H1 (cell line): ENCODE measurements around the gene NR1D2. TPM values are rescaled to one million over a fixed set of nuclear protein-coding genes. Genes with fewer than 3 reads are reported as not detected.
A peak's percentile ranks its signal among the peaks of the same experiment; 100 is the strongest.

Source experiments
- CTCF ChIA-PET: fragments of 300-600 bp; sonication (Branson Sonifier 250); formaldehyde crosslinking; loops from one replicate; lab custom pipeline; 2021; ENCODE audit not compliant: partially characterized antibody; lab: Charles Lee
- POLR2A ChIA-PET: fragments of 300-600 bp; sonication (Branson Sonifier 250); formaldehyde crosslinking; loops from one replicate; lab custom pipeline; 2021; ENCODE audit warnings: inconsistent platforms; ENCODE audit not compliant: partially characterized antibody; lab: Charles Lee
- DNase-seq, 2 experiments: peaks; one replicate each; pipeline versions ENCODE4 v3.0.0 to v3.0.0-alpha.2; 2010 to 2022; ENCODE audit warnings: low spot score in 2 of 2, low read depth in 1 of 2, mixed read lengths in 1 of 2
- FAIRE-seq: peaks from 2 replicates; lab custom pipeline; 2011; peaks lifted over from hg19 to GRCh38; lab: Jason Lieb, UNC
- H2AFZ ChIP-seq: 2 replicates; pipeline ENCODE4 v1.8.1; 2012; ENCODE audit warnings: low read length, inconsistent platforms
- H2AK5ac ChIP-seq: 2 replicates; pipeline ENCODE4 v1.6.1; 2013; ENCODE audit warnings: low read depth, low read length
- H2BK120ac ChIP-seq: replicated peaks from 2 replicates; pipeline ENCODE3; 2013; ENCODE audit warnings: low read depth, low read length, inconsistent platforms
- H2BK12ac ChIP-seq: 2 replicates; pipeline ENCODE4 v1.6.1; 2013; ENCODE audit warnings: low read depth, low read length
- H2BK15ac ChIP-seq: 2 replicates; pipeline ENCODE4 v1.6.1; 2013; ENCODE audit warnings: low read length
- H2BK20ac ChIP-seq: 2 replicates; pipeline ENCODE4 v1.6.1; 2013; ENCODE audit warnings: low read length
- H2BK5ac ChIP-seq: 2 replicates; pipeline ENCODE4 v1.6.1; 2013; ENCODE audit warnings: low read depth, low read length
- H3K14ac ChIP-seq: 2 replicates; pipeline ENCODE4 v1.6.1; 2013; ENCODE audit warnings: inconsistent platforms; ENCODE audit not compliant: insufficient read length
- H3K18ac ChIP-seq: 2 replicates; pipeline ENCODE4 v1.6.1; 2013; ENCODE audit warnings: low read length; ENCODE audit errors: extremely low read depth
- H3K23ac ChIP-seq: 2 replicates; pipeline ENCODE4 v1.6.1; 2013; ENCODE audit warnings: inconsistent platforms; ENCODE audit not compliant: insufficient read length
- H3K23me2 ChIP-seq: 2 replicates; pipeline ENCODE4 v1.6.1; 2013; ENCODE audit warnings: low read depth, low read length
- H3K27ac ChIP-seq: 2 replicates; pipeline ENCODE4 v1.6.1; 2011; ENCODE audit warnings: low read depth, low read length, inconsistent platforms
- H3K27me3 ChIP-seq, 4 experiments: replicated peaks in 1 of 4; 1 replicate in 1 of 4; 2 replicates in 3 of 4; pipeline versions ENCODE4 v1.6.1 to v1.8.1; 2011 to 2013; ENCODE audit warnings: low read length in 3 of 4, mild to moderate bottlenecking in 3 of 4, inconsistent platforms in 2 of 4, mixed read lengths in 2 of 4, moderate library complexity in 1 of 4; ENCODE audit not compliant: control insufficient read depth in 3 of 4, insufficient read depth in 3 of 4; ENCODE audit errors: extremely low read depth in 1 of 4
- H3K36me3 ChIP-seq, 4 experiments: 2 replicates each; pipeline versions ENCODE4 v1.6.1 to v1.8.1; 2011 to 2013; ENCODE audit warnings: mild to moderate bottlenecking in 4 of 4, low read length in 3 of 4, moderate library complexity in 2 of 4, control low read depth in 1 of 4, inconsistent platforms in 1 of 4; ENCODE audit not compliant: insufficient read depth in 4 of 4, control insufficient read depth in 2 of 4
- H3K4ac ChIP-seq: replicated peaks from 2 replicates; pipeline ENCODE3; 2013; ENCODE audit warnings: low read length, low read depth, mixed read lengths, inconsistent platforms; ENCODE audit not compliant: insufficient read length
- H3K4me1 ChIP-seq, 4 experiments: replicated peaks in 1 of 4; 1 replicate in 1 of 4; 2 replicates in 3 of 4; pipeline versions ENCODE4 v1.6.1 to v1.8.1; 2011 to 2013; ENCODE audit warnings: low read length in 3 of 4, inconsistent platforms in 2 of 4, mixed read lengths in 1 of 4; ENCODE audit not compliant: insufficient read depth in 4 of 4, control insufficient read depth in 3 of 4
- H3K4me2 ChIP-seq, 2 experiments: 2 replicates each; pipeline versions ENCODE4 v1.6.1 to v1.8.1; 2011 to 2013; ENCODE audit warnings: low read depth in 2 of 2, low read length in 2 of 2, control low read depth in 1 of 2, inconsistent platforms in 1 of 2, mild to moderate bottlenecking in 1 of 2; ENCODE audit not compliant: insufficient read depth in 1 of 2
- H3K4me3 ChIP-seq, 4 experiments: fragments of 200-600, 300-600 bp in 1 of 4; sonication (generic), shearing (Covaris generic), sonication (Bioruptor Twin) in 1 of 4; 2 replicates each; pipeline versions ENCODE4 v1.5.1 to v1.8.1; 2011 to 2016; ENCODE audit warnings: low read length in 4 of 4, low read depth in 3 of 4, control low read depth in 2 of 4, inconsistent platforms in 2 of 4, mild to moderate bottlenecking in 2 of 4, mixed read lengths in 1 of 4, moderate library complexity in 1 of 4; ENCODE audit not compliant: insufficient read depth in 2 of 4; ENCODE audit errors: extremely low read depth in 1 of 4
- H3K56ac ChIP-seq: replicated peaks from 2 replicates; pipeline ENCODE3; 2013; ENCODE audit warnings: low read depth, mild to moderate bottlenecking, mixed read lengths, low read length, inconsistent platforms; ENCODE audit not compliant: insufficient read length
- H3K79me1 ChIP-seq: 2 replicates; pipeline ENCODE4 v1.6.1; 2013; ENCODE audit warnings: low read depth, low read length, control low read depth
- H3K79me2 ChIP-seq, 2 experiments: 2 replicates each; pipeline versions ENCODE4 v1.6.1 to v1.8.1; 2012 to 2013; ENCODE audit warnings: low read length in 2 of 2, mild to moderate bottlenecking in 2 of 2, inconsistent platforms in 1 of 2; ENCODE audit not compliant: insufficient read depth in 2 of 2, control insufficient read depth in 1 of 2
- H3K9ac ChIP-seq, 4 experiments: replicated peaks in 1 of 4; 1 replicate in 1 of 4; 2 replicates in 3 of 4; pipeline versions ENCODE4 v1.6.1 to v1.8.1; 2011 to 2013; ENCODE audit warnings: low read depth in 3 of 4, low read length in 3 of 4, control low read depth in 2 of 4, mild to moderate bottlenecking in 2 of 4, moderate library complexity in 2 of 4, inconsistent platforms in 1 of 4; ENCODE audit errors: extremely low read depth in 1 of 4
- H3K9me3 ChIP-seq, 2 experiments: 2 replicates each; pipeline versions ENCODE4 v1.6.1 to v1.8.1; 2012 to 2013; ENCODE audit warnings: mild to moderate bottlenecking in 2 of 2, moderate library complexity in 2 of 2, control low read depth in 1 of 2, inconsistent platforms in 1 of 2, low read depth in 1 of 2, low read length in 1 of 2, mixed read lengths in 1 of 2; ENCODE audit not compliant: insufficient read depth in 2 of 2
- H4K20me1 ChIP-seq, 2 experiments: replicated peaks in 1 of 2; 2 replicates each; pipeline versions ENCODE3 to v1.8.1; 2011 to 2013; ENCODE audit warnings: inconsistent platforms in 2 of 2, low read length in 2 of 2, mild to moderate bottlenecking in 1 of 2; ENCODE audit not compliant: insufficient read depth in 2 of 2, control insufficient read depth in 1 of 2
- H4K5ac ChIP-seq: 2 replicates; pipeline ENCODE4 v1.6.1; 2013; ENCODE audit warnings: low read length, low read depth, mixed read lengths, inconsistent platforms; ENCODE audit not compliant: insufficient read length
- H4K8ac ChIP-seq: 2 replicates; pipeline ENCODE4 v1.8.0; 2013; ENCODE audit warnings: mild to moderate bottlenecking, moderate library complexity, low read length, inconsistent platforms; ENCODE audit not compliant: insufficient read depth; ENCODE audit errors: extremely low read depth
- H4K91ac ChIP-seq: replicated peaks from 2 replicates; pipeline ENCODE3; 2013; ENCODE audit warnings: low read length, mixed read lengths, inconsistent platforms; ENCODE audit not compliant: insufficient read length
- SIN3A ChIP-seq, 2 experiments: IDR thresholded peaks in 1 of 2; conservative IDR thresholded peaks in 1 of 2; 2 replicates each; pipeline ENCODE4 v1.6.1; 2011 to 2012; ENCODE audit warnings: low read length in 2 of 2, improper control_type of control experiment in 1 of 2, low read depth in 1 of 2, mild to moderate bottlenecking in 1 of 2
- TEAD4 ChIP-seq: IDR thresholded peaks from 2 replicates; pipeline ENCODE4 v1.6.1; 2012; ENCODE audit warnings: low read depth, low read length, inconsistent platforms, mixed read lengths
- WGBS, 2 experiments: shearing (Covaris generic) in 1 of 2; methylation state at CpG; one replicate each; pipeline versions ENCODE4 v1.1.6 to v1.1.7; 2013 to 2015; ENCODE audit warnings: low lambda C conversion rate in 2 of 2, mixed read lengths in 2 of 2, inconsistent platforms in 1 of 2, low coverage in 1 of 2, missing lambda C conversion rate in 1 of 2; ENCODE audit not compliant: insufficient replicate concordance in 2 of 2, insufficient coverage in 1 of 2, insufficient read length in 1 of 2; ENCODE audit errors: extremely low coverage in 1 of 2, missing lambda C conversion rate in 1 of 2; 5-methylcytosine and 5-hydroxymethylcytosine counted together
- polyA plus RNA-seq, 7 experiments: library from polyadenylated mRNA; depleted of rRNA in 3 of 7; stranded (reverse) in 5 of 7; unstranded in 2 of 7; fragments of >200 nt in 5 of 7; fragments of 200-250 nt in 2 of 7; gene quantifications; 1 replicate in 5 of 7; 2 replicates in 1 of 7; 4 replicates in 1 of 7; pipeline versions ENCODE4 v1.2.1 to v1.2.3, GENCODE V29; 2011 to 2013; ENCODE audit warnings: missing spikeins in 2 of 7, mixed read lengths in 2 of 7
- total RNA-seq: library from RNA; stranded (reverse); fragmentation: NEBNext Ultra II Directional; extraction: Animal tissue kit (Norgen Biotek cat#: 25700); gene quantifications from 2 replicates; pipeline ENCODE4 v1.2.1, GENCODE V29; 2021

Gene NR1D2
- total and polyA plus RNA-seq, 2 of the 8 experiments (the other 6 are each of a cell fraction or from before 2014, with no cell fraction given) = 5.9 to 21.7 TPM

- FAIRE-seq (no peak), DNase-seq (no peak)
- H3K4me1 ChIP-seq = no peaks in the 10 kb centered on the region; a peak in 1 of 7 replicates
- H3K27me3 ChIP-seq = no peaks in the 10 kb centered on the region
- no peak overlapping the region for H3K4me3 ChIP-seq
- H3K56ac ChIP-seq = no peak overlapping the region
- H2AFZ ChIP-seq = peak overlapping the region; percentile 65; the same call in 1 of the 2 replicates
- no peak overlapping the region for H2BK20ac ChIP-seq
- no peak overlapping the region for H4K8ac ChIP-seq
- H4K5ac ChIP-seq = no peak overlapping the region
- H3K9ac ChIP-seq = no peak overlapping the region
- POLR2A ChIA-PET = no interaction called here
- H2BK5ac ChIP-seq = no peak overlapping the region
- H3K27ac ChIP-seq = no peak overlapping the region
- H3K14ac ChIP-seq = no peak overlapping the region
- no peak overlapping the region for H2BK12ac ChIP-seq
- H4K91ac ChIP-seq = no peak overlapping the region
- no peak overlapping the region for H2AK5ac ChIP-seq
- H3K23ac ChIP-seq = no peak overlapping the region
- H3K36me3 ChIP-seq = no peaks in the 10 kb centered on the region
- no peaks in the 10 kb centered on the region for H4K20me1 ChIP-seq
- TF ChIP-seq SIN3A (conservative IDR thresholded peaks at IDR 0.05 in 1 of 2, IDR thresholded peaks at IDR 0.05 in 1 of 2; ENCODE audit: low read depth in 1 of 2, low read length in 2 of 2) = no peak
- TF ChIP-seq TEAD4 = no peak
- no peak overlapping the region for H3K4ac ChIP-seq
- no peaks in the 10 kb centered on the region for H3K79me1 ChIP-seq
- no peak overlapping the region for H3K18ac ChIP-seq
- no peaks in the 10 kb centered on the region for H3K79me2 ChIP-seq
- CTCF ChIA-PET = interaction anchor here (1.3 to 1.7 kb wide), 3 partner anchors 22 to 131 kb away, joined by 3 to 5 read pairs (median 4); no protein-coding TSS in a partner anchor
- H3K23me2 ChIP-seq = no peaks in the 10 kb centered on the region
- 88% methylated on average over 26 of the region's 26 CpGs; no CpG with 5 or more reads in 1 of the 2 experiments for WGBS, 2 experiments
- H2BK15ac ChIP-seq = no peak overlapping the region
- H3K9me3 ChIP-seq = no peaks in the 10 kb centered on the region
- no peak overlapping the region for H3K4me2 ChIP-seq
- H2BK120ac ChIP-seq = no peak overlapping the region
Observed at GRCh38 chr3:24018784-24019570, 73.9 kb downstream of the NR1D2 start.
